GOT3 (cell line): Measurements from ENCODE around the gene LYZL6.
"Not testable (repeated sequence)": the region's sequence is repeated elsewhere in the genome, so short reads cannot be mapped to it uniquely, and the experiment has no call there.

Experiments
- DNase-seq: peaks from one replicate; lab custom pipeline; 2025; ENCODE audit warnings: mixed read lengths; lab: John Stamatoyannopoulos, UW

LYZL6 gene

GRCh38 chr17:35906926-35907637 lies 36.4 kb downstream of the LYZL6 start:
- no peak for DNase-seq

- DNase-seq = no peak
These were observed 37.2 kb downstream of the LYZL6 start for GRCh38 chr17:35906191-35906925.

- DNase-seq = no peak
These were observed 40.1 kb downstream of the LYZL6 start for GRCh38 chr17:35903451-35903850.

- DNase-seq = no peak
These were observed 41.8 kb downstream of the LYZL6 start for GRCh38 chr17:35901631-35902175.

GRCh38 chr17:35900708-35901480 lies 42.6 kb downstream of the LYZL6 start:
- DNase-seq = no peak

GRCh38 chr17:35900280-35900679 lies 43.2 kb downstream of the LYZL6 start:
- no peak for DNase-seq

- DNase-seq = no peak
These were observed 45.0 kb downstream of the LYZL6 start for GRCh38 chr17:35898283-35899070.

GRCh38 chr17:35897772-35898171 lies 45.7 kb downstream of the LYZL6 start:
- DNase-seq = not testable (repeated sequence)

GRCh38 chr17:35895636-35896587 lies 47.6 kb downstream of the LYZL6 start:
- DNase-seq = no peak

- no peak for DNase-seq
These were observed 49.3 kb downstream of the LYZL6 start for GRCh38 chr17:35894206-35894605.

GRCh38 chr17:35893751-35894150 lies 49.8 kb downstream of the LYZL6 start:
- no peak for DNase-seq

GRCh38 chr17:35892091-35893035 lies 51.1 kb downstream of the LYZL6 start:
- DNase-seq = no peak

GRCh38 chr17:35891269-35891668 lies 52.2 kb downstream of the LYZL6 start:
- DNase-seq = no peak

- DNase-seq = no peak
These were observed 52.7 kb downstream of the LYZL6 start for GRCh38 chr17:35890774-35891155.

- DNase-seq = no peak
These were observed 53.4 kb downstream of the LYZL6 start for GRCh38 chr17:35889818-35890773.

GRCh38 chr17:35889241-35889640 lies 54.3 kb downstream of the LYZL6 start:
- no peak for DNase-seq
